ENCODE results near the gene TWIST1. TPM values are rescaled to one million over a fixed set of nuclear protein-coding genes. Genes with fewer than 3 reads are reported as not detected.
A peak's percentile ranks its signal among the peaks of the same experiment; 100 is the strongest.

TWIST1 gene
- total RNA-seq, 5 donors from 2014 or later (not counting 1 experiment from before 2014, with no cell fraction given) = 0.16 to 0.92 (median 0.18) TPM; not detected in 2

- DNase-seq (no peak), ATAC-seq (replicated peaks in 1 of 4) (no peak)
- Histone ChIP-seq H3K27me3 (replicated peaks in 1 of 2; ENCODE audit: control insufficient read depth in 2 of 2, extremely low read depth in 1 of 2, insufficient read depth in 2 of 2, low read length in 1 of 2) (peaks cover 13 to 41% of the 10 kb centered on the region in 2 experiments), H3K4me3 (ENCODE audit: control insufficient read depth in 1 of 2, extremely low read depth in 1 of 2, low read length in 1 of 2) (no peak overlapping the region), H3K36me3 (ENCODE audit: control insufficient read depth in 2 of 2, extremely low read depth in 1 of 2, insufficient read depth in 1 of 2, low read length in 1 of 2) (no peaks in the 10 kb centered on the region), H3K27ac (ENCODE audit: low read length) (no peak overlapping the region), H3K9me3 (no peaks in the 10 kb centered on the region), H3K4me1 (ENCODE audit: control insufficient read depth in 1 of 2, extremely low read depth in 1 of 2, insufficient read depth in 2 of 2, low read length in 2 of 2) (peaks cover 0 to 15% of the 10 kb centered on the region in 2 experiments)
- ChIA-PET CTCF (no interaction called here), POLR2A (no interaction called here)
- H3K9me3 Mint-ChIP-seq = no peaks in the 10 kb centered on the region
- H3K27me3 Mint-ChIP-seq = peaks cover 55 to 66% of the 10 kb centered on the region in 2 donors
- H3K4me3 Mint-ChIP-seq = no peak overlapping the region
- no CpG with 5 or more reads among the region's 2 CpGs for WGBS (ENCODE audit: insufficient coverage)
- H3K27ac Mint-ChIP-seq = no peak overlapping the region
- H3K4me1 Mint-ChIP-seq = peaks cover 0 to 3% (median 0%) of the 10 kb centered on the region in 3 donors
- no peaks in the 10 kb centered on the region for H3K36me3 Mint-ChIP-seq
Observed at GRCh38 chr7:19114551-19114855, 2.9 kb downstream of the TWIST1 start.

- no peak overlapping the region for H3K27ac Mint-ChIP-seq
- H3K4me1 Mint-ChIP-seq = peaks cover 0 to 3% (median 0%) of the 10 kb centered on the region in 3 donors
- POLR2A ChIA-PET = no interaction called here
- peaks cover 14 to 39% of the 10 kb centered on the region in 2 experiments for H3K27me3 ChIP-seq (replicated peaks in 1 of 2; ENCODE audit: control insufficient read depth in 2 of 2, extremely low read depth in 1 of 2, insufficient read depth in 2 of 2, low read length in 1 of 2)
- H3K36me3 ChIP-seq (ENCODE audit: control insufficient read depth in 2 of 2, extremely low read depth in 1 of 2, insufficient read depth in 1 of 2, low read length in 1 of 2) = no peaks in the 10 kb centered on the region
- H3K4me3 ChIP-seq (ENCODE audit: control insufficient read depth in 1 of 2, extremely low read depth in 1 of 2, low read length in 1 of 2) = no peak overlapping the region
- no peaks in the 10 kb centered on the region for H3K9me3 Mint-ChIP-seq
- H3K36me3 Mint-ChIP-seq = no peaks in the 10 kb centered on the region
- WGBS (ENCODE audit: insufficient coverage) = no CpG with 5 or more reads among the region's 3 CpGs
- ATAC-seq (replicated peaks in 1 of 4) = no peak
- H3K27ac ChIP-seq (ENCODE audit: low read length) = no peak overlapping the region
- peaks cover 57 to 67% of the 10 kb centered on the region in 2 donors for H3K27me3 Mint-ChIP-seq
- H3K9me3 ChIP-seq = no peaks in the 10 kb centered on the region
- no peak for DNase-seq
- no peak overlapping the region for H3K4me3 Mint-ChIP-seq
- CTCF ChIA-PET = no interaction called here
- peaks cover 0 to 15% of the 10 kb centered on the region in 2 experiments for H3K4me1 ChIP-seq (ENCODE audit: control insufficient read depth in 1 of 2, extremely low read depth in 1 of 2, insufficient read depth in 2 of 2, low read length in 2 of 2)
Observed at GRCh38 chr7:19113855-19114550, 3.4 kb downstream of the TWIST1 start.

GRCh38 chr7:19113002-19113350 lies 4.5 kb downstream of the TWIST1 start:
- POLR2A ChIA-PET = no interaction called here
- no peak for DNase-seq
- no CpG with 5 or more reads among the region's 4 CpGs for WGBS (ENCODE audit: insufficient coverage)
- H3K9me3 ChIP-seq = no peaks in the 10 kb centered on the region
- H3K27ac Mint-ChIP-seq = no peak overlapping the region
- no peaks in the 10 kb centered on the region for H3K36me3 ChIP-seq (ENCODE audit: control insufficient read depth in 2 of 2, extremely low read depth in 1 of 2, insufficient read depth in 1 of 2, low read length in 1 of 2)
- H3K36me3 Mint-ChIP-seq = no peaks in the 10 kb centered on the region
- H3K4me1 ChIP-seq (ENCODE audit: control insufficient read depth in 1 of 2, extremely low read depth in 1 of 2, insufficient read depth in 2 of 2, low read length in 2 of 2) = peaks cover 0 to 15% of the 10 kb centered on the region in 2 experiments
- H3K4me3 ChIP-seq (ENCODE audit: control insufficient read depth in 1 of 2, extremely low read depth in 1 of 2, low read length in 1 of 2) = no peak overlapping the region
- CTCF ChIA-PET = no interaction called here
- no peak for ATAC-seq (replicated peaks in 1 of 4)
- H3K27me3 Mint-ChIP-seq = peaks cover 56 to 68% of the 10 kb centered on the region in 2 donors
- no peak overlapping the region for H3K4me3 Mint-ChIP-seq
- peaks cover 17 to 38% of the 10 kb centered on the region in 2 experiments for H3K27me3 ChIP-seq (replicated peaks in 1 of 2; ENCODE audit: control insufficient read depth in 2 of 2, extremely low read depth in 1 of 2, insufficient read depth in 2 of 2, low read length in 1 of 2)
- H3K9me3 Mint-ChIP-seq = no peaks in the 10 kb centered on the region
- peaks cover 0 to 3% (median 0%) of the 10 kb centered on the region in 3 donors for H3K4me1 Mint-ChIP-seq
- no peak overlapping the region for H3K27ac ChIP-seq (ENCODE audit: low read length)

GRCh38 chr7:19112274-19113001 lies 5.0 kb downstream of the TWIST1 start:
- Histone ChIP-seq H3K9me3 (no peaks in the 10 kb centered on the region), H3K4me3 (ENCODE audit: control insufficient read depth in 1 of 2, extremely low read depth in 1 of 2, low read length in 1 of 2) (peak overlapping the region in 1 of 2 donors; percentile 18), H3K27me3 (replicated peaks in 1 of 2; ENCODE audit: control insufficient read depth in 2 of 2, extremely low read depth in 1 of 2, insufficient read depth in 2 of 2, low read length in 1 of 2) (peaks cover 19 to 38% of the 10 kb centered on the region in 2 experiments), H3K4me1 (ENCODE audit: control insufficient read depth in 1 of 2, extremely low read depth in 1 of 2, insufficient read depth in 2 of 2, low read length in 2 of 2) (peaks cover 0 to 17% of the 10 kb centered on the region in 2 experiments), H3K36me3 (ENCODE audit: control insufficient read depth in 2 of 2, extremely low read depth in 1 of 2, insufficient read depth in 1 of 2, low read length in 1 of 2) (no peaks in the 10 kb centered on the region), H3K27ac (ENCODE audit: low read length) (no peak overlapping the region)
- POLR2A ChIA-PET = no interaction called here
- H3K9me3 Mint-ChIP-seq = no peaks in the 10 kb centered on the region
- ATAC-seq (replicated peaks in 1 of 4) = no peak
- peaks cover 0 to 6% (median 0%) of the 10 kb centered on the region in 3 donors for H3K4me1 Mint-ChIP-seq
- CTCF ChIA-PET = no interaction called here
- no peak overlapping the region for H3K4me3 Mint-ChIP-seq
- no peak overlapping the region for H3K27ac Mint-ChIP-seq
- no peak for DNase-seq
- no peaks in the 10 kb centered on the region for H3K36me3 Mint-ChIP-seq
- peaks cover 62 to 74% of the 10 kb centered on the region in 2 donors for H3K27me3 Mint-ChIP-seq
- WGBS (ENCODE audit: insufficient coverage) = 9% methylated on average over 39 of the region's 42 CpGs

GRCh38 chr7:19111474-19112273 lies 5.8 kb downstream of the TWIST1 start:
- H3K4me1 Mint-ChIP-seq = peaks cover 0 to 11% (median 0%) of the 10 kb centered on the region in 3 donors
- no peak overlapping the region for H3K27ac Mint-ChIP-seq
- no peak overlapping the region for H3K4me3 Mint-ChIP-seq
- DNase-seq = no peak
- 0% methylated on average over 1 of the region's 15 CpGs for WGBS (ENCODE audit: insufficient coverage)
- ATAC-seq (replicated peaks in 1 of 4) = no peak
- H3K4me3 ChIP-seq (ENCODE audit: control insufficient read depth in 1 of 2, extremely low read depth in 1 of 2, low read length in 1 of 2) = no peak overlapping the region
- no peaks in the 10 kb centered on the region for H3K9me3 Mint-ChIP-seq
- CTCF ChIA-PET = no interaction called here
- H3K9me3 ChIP-seq = no peaks in the 10 kb centered on the region
- peaks cover 21 to 43% of the 10 kb centered on the region in 2 experiments for H3K27me3 ChIP-seq (replicated peaks in 1 of 2; ENCODE audit: control insufficient read depth in 2 of 2, extremely low read depth in 1 of 2, insufficient read depth in 2 of 2, low read length in 1 of 2)
- no peaks in the 10 kb centered on the region for H3K36me3 Mint-ChIP-seq
- peaks cover 69 to 81% of the 10 kb centered on the region in 2 donors for H3K27me3 Mint-ChIP-seq
- no peaks in the 10 kb centered on the region for H3K36me3 ChIP-seq (ENCODE audit: control insufficient read depth in 2 of 2, extremely low read depth in 1 of 2, insufficient read depth in 1 of 2, low read length in 1 of 2)
- POLR2A ChIA-PET = no interaction called here
- peaks cover 0 to 15% of the 10 kb centered on the region in 2 experiments for H3K4me1 ChIP-seq (ENCODE audit: control insufficient read depth in 1 of 2, extremely low read depth in 1 of 2, insufficient read depth in 2 of 2, low read length in 2 of 2)
- no peak overlapping the region for H3K27ac ChIP-seq (ENCODE audit: low read length)

GRCh38 chr7:19110776-19111175 lies 6.7 kb downstream of the TWIST1 start:
- ChIA-PET POLR2A (no interaction called here), CTCF (no interaction called here)
- Mint-ChIP-seq H3K27me3 (peaks cover 69 to 84% of the 10 kb centered on the region in 2 donors), H3K36me3 (no peaks in the 10 kb centered on the region), H3K27ac (no peak overlapping the region), H3K4me3 (no peak overlapping the region), H3K4me1 (peaks cover 0 to 11% (median 0%) of the 10 kb centered on the region in 3 donors), H3K9me3 (no peaks in the 10 kb centered on the region)
- DNase-seq = no peak
- Histone ChIP-seq H3K4me3 (ENCODE audit: control insufficient read depth in 1 of 2, extremely low read depth in 1 of 2, low read length in 1 of 2) (no peak overlapping the region), H3K9me3 (no peaks in the 10 kb centered on the region), H3K36me3 (ENCODE audit: control insufficient read depth in 2 of 2, extremely low read depth in 1 of 2, insufficient read depth in 1 of 2, low read length in 1 of 2) (no peaks in the 10 kb centered on the region), H3K27ac (ENCODE audit: low read length) (no peak overlapping the region), H3K27me3 (replicated peaks in 1 of 2; ENCODE audit: control insufficient read depth in 2 of 2, extremely low read depth in 1 of 2, insufficient read depth in 2 of 2, low read length in 1 of 2) (peaks cover 25 to 45% of the 10 kb centered on the region in 2 experiments), H3K4me1 (ENCODE audit: control insufficient read depth in 1 of 2, extremely low read depth in 1 of 2, insufficient read depth in 2 of 2, low read length in 2 of 2) (peaks cover 0 to 9% of the 10 kb centered on the region in 2 experiments)
- 14% methylated on average over 4 of the region's 6 CpGs for WGBS (ENCODE audit: insufficient coverage)
- no peak for ATAC-seq (replicated peaks in 1 of 4)
